GM21529 (cell line): ENCODE measurements around the gene OCLN.
"Not testable (repeated sequence)": the region's sequence is repeated elsewhere in the genome, so short reads cannot be mapped to it uniquely, and the experiment has no call there.

ENCODE experiments used
- ATAC-seq: cut with Tn5 transposase; IDR thresholded peaks from one replicate; pipeline ENCODE4 v1.9.1; 2021; ENCODE audit not compliant: unreplicated experiment

Gene OCLN

DNA sequence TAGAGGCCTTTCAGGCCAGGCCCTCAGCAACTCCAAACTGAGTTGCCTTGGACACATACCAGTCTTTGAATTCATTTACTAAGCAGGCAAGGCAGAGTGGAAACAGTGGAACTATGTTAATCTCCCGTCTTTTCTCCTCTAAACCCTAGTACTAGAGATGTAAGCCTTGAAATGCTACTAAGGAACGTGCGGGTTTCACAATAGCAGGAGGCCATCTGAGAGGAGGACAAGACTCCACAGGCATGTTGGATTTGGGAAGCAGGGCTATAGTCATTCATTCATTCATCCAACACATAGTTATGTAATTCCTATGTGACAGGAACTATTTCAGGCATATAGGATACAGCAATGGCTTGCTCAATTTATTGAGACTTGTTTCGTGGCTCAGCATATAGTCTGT is 3.3 kb upstream of the OCLN start:
- ATAC-seq: no peak

- no peak for ATAC-seq
Measured at GRCh38 chr5:69491027-69491426, 1.6 kb upstream of the OCLN start.

DNA sequence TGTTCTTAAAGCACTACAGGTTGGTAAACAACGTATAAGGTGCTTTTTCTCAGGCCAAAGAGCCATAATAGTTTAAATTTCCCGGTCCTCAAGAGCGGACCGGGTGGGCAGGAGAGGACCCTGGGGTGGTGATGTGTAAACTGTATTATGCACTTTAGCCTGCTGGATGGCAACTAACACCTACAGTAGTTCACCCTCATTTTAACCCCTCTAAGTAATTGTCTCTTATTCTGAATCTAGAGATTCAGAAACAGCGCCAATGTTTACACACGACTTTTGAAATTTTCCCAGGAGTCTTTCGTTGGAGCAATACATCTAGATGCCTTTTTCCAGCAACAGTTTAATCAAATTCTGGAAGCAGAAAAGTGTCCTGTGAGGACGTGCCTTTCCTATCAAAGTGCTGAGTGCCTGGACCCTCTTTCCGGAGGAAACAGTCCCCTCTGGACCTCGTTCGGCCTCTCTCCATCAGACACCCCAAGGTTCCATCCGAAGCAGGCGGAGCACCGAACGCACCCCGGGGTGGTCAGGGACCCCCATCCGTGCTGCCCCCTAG is 676 bp upstream of the OCLN start:
- ATAC-seq: no peak

- ATAC-seq: peak; percentile 47
Measured at GRCh38 chr5:69492923-69493395, 369 bp downstream of the OCLN start.

GRCh38 chr5:69493396-69494133 is 975 bp downstream of the OCLN start:
- peak; percentile 36 for ATAC-seq

- no peak for ATAC-seq
Measured at GRCh38 chr5:69494452-69494851, 1.9 kb downstream of the OCLN start.

DNA sequence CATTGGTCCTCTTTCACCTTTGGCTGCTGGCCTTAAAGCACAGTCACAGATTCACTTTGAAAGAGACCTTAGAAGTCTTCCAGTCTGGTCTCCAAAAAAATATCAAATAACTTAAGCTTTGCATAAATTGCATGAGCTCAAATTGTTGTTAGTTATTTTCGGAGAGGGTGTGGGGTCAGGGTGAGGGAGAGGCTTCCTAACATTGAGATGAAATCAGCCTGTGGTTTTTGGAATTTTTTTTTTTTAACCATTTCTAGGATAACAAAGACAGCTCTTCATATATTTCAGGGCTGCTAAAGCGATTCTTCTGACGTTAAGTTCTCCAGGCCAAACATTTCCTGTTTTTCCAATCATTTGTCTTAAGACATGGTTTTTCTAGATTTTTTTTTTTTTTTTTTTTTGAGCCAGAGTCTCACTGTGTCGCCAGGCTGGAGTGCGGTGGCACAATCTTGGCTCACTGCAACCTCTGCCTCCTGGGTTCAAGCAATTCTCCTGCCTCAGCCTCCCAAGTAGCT is 4.5 kb downstream of the OCLN start:
- no peak for ATAC-seq

DNA sequence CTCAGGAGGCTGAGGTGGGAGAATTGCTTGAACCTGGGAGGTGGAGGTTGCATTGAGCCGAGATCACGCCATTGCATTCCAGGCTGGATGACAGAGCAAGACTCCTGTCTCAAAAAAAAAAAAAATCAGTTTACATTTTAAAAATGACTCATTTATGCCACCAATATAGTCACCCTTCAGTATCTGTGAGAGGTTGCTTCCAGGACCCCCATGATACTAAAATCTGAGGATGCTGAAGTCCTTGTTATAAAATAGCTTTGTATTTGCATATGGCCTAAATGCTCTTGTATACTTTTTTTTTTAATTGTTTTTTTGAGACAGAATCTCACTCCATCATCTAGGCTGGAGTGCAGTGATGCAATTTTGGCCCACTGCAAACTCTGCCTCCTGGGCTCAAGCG is 5.8 kb downstream of the OCLN start:
- no peak for ATAC-seq

DNA sequence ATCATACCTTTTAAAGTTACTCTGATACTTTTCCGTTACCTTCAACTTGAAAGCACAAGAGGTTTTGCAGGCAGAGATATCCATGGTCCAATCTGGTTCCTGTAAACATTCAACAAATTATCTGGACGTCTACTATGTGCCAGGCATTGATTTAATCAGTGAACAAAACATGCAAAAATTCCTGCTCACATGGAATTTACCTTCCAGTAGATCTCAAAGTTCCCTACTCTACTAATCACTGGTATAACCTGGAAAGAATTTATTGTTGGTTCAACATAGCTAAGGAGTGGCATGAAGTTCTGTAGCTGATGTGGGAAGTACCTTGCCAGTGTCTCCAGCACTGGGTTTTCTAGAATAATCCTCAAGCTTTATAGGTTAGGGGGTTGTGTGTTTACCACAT is 9.8 kb downstream of the OCLN start:
- no peak for ATAC-seq

DNA sequence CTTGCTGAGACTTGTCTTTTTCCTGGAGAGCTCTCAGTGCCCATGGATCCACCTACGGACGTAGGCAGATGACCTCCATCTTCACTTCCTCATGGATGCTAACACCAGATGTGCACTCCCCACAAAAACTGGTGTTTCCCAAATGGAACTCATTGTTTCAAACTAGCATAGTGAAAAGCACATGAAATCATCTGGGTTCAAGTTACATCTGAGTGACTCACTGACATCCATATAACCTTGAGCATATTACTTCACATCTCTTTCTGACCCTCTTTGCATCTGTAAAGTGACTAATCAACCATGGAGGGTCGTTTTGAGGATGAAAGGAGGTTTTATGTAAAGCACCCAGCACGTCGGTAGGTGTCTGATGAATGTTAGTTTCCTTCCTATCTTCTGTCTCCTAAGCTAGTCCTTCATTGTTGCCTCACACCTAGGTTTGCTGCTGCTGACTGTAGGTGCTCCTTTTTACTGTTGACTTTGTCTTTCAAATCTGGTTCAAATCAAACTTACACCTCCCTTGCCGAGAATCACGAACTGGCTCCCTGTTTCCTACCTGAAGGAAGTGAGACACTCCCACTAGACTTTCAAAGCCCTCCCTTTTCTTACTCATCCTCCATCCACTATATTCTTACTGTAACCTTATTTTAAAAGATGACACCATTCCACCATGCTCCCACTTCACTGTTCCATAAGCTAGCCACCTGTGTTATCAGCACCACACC is 10.3 kb downstream of the OCLN start:
- no peak for ATAC-seq

DNA sequence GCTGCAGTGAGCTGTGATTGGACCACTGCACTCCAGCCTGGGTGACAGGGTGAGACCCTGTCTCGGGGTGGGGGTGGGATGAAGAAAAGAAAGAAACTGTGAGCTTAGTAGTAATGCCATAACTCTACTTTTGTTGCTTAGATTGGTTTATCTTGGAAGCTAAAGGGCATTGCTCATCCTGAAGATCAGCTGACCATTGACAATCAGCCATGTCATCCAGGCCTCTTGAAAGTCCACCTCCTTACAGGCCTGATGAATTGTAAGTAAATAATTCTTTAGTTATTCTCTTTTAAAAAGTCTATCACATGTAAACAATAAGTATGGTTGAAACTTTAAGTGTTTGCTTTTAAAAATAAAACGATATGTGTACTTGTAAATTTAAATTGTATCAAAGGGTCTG is 11.4 kb downstream of the OCLN start:
- no peak for ATAC-seq

DNA sequence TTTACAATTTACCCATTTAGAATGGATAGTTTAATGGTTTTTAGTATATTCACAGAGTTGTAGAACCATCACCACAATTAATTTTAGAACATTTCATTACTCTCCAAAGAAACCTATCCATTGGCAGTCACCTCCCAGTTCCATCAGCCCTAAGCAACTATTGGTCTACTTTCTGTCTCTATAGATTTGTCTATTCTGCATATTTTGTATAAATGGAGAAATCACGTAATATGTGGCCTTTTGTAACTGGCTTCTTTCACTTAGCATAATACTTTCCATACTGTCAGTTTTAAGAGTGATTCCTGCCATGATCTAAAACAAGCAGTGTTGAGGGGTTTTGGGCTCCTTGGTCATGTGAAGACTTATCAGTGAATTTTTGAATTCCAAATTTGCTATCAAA is 12.7 kb downstream of the OCLN start:
- no peak for ATAC-seq

GRCh38 chr5:69509212-69509611 is 16.6 kb downstream of the OCLN start:
- no peak for ATAC-seq

GRCh38 chr5:69510694-69511093 is 18.1 kb downstream of the OCLN start:
- no peak for ATAC-seq

DNA sequence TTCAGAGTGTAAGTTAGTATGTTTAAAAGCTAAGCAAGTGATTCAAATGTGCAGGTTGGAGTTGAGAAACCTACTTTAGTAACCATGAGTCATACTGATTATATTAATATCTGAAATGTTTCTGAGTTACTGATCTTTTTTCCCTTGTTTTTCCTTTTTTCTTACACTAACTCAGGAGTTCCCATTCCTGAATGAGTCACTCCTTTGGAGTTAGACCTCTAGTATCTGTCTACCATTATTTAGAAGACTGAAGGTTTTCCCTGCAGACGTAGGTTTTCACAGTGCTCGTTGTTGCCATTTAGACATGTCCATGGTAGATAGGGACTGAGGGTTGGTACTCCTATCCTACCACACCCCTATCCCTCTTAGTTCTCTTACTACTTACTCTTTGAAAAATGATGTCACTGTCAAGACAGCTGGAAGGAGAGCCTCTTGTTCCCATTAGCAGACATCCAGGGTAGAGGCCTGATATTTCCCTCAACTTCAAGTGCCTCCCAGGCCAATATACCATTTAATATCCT is 20.2 kb downstream of the OCLN start:
- no peak for ATAC-seq

DNA sequence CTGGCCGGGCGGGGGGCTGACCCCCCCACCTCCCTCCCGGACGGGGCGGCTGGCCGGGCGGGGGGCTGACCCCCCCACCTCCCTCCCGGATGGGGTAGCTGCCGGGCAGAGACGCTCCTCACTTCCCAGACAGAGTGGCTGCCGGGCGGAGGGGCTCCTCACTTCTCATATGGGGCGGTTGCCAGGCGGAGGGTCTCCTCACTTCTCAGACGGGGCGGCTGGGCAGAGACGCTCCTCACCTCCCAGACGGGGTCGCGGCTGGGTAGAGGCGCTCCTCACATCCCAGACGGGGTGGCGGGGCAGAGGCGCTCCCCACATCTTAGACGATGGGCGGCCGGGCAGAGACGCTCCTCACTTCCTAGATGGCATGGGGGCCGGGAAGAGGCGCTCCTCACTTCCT is 23.0 kb downstream of the OCLN start:
- ATAC-seq: not testable (repeated sequence)

DNA sequence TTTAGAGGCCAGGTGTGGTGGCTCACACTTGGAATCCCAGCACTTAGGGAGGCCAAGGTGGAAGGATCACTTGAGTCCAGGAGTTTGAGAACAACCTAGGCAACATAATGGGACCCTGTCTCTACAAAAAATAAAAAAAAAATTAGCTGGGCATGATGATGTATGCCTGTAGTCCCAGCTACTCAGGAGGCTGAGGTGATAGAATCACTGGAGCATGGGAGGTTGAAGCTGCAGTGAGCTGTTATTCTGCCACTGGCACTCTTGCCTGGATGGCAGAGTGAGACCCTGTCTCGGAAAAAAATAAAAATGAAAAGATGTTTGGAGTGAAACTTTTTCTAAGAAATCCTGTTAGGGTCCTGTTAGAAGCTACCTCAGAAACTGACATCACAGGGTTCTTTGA is 24.2 kb downstream of the OCLN start:
- ATAC-seq: no peak

GRCh38 chr5:69517763-69518212 is 25.2 kb downstream of the OCLN start:
- no peak for ATAC-seq

DNA sequence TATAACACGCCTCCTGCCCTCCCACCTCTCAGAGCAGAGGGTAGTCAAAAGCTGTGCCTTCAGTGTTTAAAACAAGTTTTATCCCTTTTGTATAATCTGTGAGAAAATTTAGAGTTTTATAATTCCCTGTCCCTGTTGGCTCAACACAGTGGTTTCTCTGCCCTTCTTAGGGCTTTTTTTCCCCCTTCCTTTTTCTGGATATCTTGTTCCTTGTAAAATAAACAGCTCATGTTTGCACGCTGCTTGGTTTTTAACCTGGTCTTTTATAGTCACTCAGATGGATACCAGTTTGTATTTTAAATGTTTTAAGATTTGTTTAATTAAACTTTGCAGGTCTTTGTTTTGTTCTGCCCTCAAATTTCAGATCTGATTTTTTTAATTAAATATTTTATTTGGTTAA is 26.7 kb downstream of the OCLN start:
- no peak for ATAC-seq

- no peak for ATAC-seq
Measured at GRCh38 chr5:69522035-69522434, 29.4 kb downstream of the OCLN start.

- no peak for ATAC-seq
Measured at GRCh38 chr5:69525490-69525889, 32.9 kb downstream of the OCLN start.

DNA sequence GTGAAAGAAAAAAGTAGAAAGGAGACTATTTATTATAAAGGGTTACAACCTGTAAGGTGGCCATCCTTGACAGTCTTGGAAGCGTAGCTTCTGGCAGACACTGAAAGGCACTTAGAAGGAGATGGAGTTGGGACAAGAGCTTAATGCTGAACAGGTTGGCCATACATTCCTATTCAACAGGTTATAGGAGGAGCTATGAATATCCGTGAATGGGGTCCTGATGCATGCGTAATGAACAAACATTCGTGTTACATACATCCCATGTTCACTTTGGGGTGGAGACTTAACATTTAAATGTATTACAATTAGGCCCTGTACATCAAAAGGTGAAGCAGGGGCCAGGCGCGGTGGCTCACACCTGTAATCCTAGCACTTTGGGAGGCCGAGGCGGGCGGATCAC is 34.1 kb downstream of the OCLN start:
- no peak for ATAC-seq
